Activated gamma-delta T cell treated with anti-CD3 and anti-CD28 coated beads, Interleukin-2, amount 50 U/mL, for 16 hours (primary cell): Measurements from ENCODE around the gene MEF2C.

ENCODE experiments used
- DNase-seq: peaks from one replicate; pipeline ENCODE4 v3.0.0-alpha.2; 2020; ENCODE audit warnings: low read depth

The MEF2C gene

GRCh38 chr5:88888291-88888690 is 5.3 kb upstream of the MEF2C start:
- no peak for DNase-seq

DNA sequence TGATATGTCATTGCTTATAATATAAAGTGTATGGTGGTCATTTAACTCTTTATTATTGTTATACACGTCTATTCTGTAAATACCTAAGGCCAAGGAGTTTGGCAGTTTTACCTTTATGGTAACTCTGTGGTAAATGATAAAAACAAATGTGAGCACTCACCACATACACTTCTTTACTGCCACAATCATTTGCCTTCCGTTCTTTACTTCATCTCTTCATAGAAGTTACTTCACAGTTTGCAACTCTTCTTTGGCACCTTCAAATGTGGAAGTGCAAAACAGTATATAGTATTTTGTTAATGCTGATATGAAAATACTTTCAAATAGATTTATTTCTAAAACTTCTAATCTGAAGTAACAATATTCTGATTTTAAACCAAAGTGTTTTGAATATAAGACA is 4.4 kb upstream of the MEF2C start:
- no peak for DNase-seq

DNA sequence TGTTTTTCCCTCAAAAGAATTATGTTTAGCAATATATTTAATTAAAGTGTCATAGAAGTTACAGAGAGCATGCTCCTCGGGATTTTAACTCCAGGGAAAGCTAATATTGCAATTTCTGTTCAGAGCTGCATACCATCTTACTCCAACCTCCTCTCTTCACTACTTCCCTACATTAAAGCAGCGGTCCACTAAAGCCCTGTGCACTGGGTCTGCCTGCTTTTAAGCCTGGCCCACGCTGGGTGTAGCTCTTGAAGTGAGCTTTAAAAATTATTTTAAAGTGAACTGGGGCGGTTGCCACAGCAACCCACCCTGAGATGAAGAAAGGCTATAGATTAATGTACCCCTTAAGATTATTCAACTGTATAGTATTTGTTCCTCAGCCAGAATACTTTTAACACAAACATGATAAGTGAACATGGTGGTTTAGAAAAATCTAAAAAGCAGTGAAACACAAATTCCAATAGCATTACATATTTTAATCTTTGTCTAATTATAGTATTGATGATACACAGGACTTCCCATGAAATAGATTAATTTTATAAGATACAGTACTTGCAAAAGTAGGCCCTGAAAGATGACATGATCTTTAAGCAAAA is 3.9 kb upstream of the MEF2C start:
- no peak for DNase-seq

DNA sequence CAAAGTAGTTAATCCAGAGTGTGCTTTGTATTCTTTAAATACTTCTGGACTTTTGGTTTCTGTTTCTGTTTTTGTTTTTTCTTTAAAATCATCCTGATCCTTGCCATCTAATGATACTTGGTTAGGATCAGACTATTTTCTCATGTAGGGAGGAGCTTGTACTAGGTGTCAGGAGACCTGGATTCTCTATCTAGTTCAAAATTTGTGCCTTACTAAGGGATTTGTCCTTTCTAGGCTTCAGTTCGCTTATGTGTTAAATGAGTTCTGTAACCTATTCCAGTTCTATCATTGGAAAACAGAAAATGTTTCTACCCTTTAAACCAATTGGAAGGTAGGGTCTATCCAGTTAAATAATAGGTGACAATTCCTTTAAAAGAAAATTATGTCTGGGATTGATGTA is 3.3 kb upstream of the MEF2C start:
- no peak for DNase-seq

- no peak for DNase-seq
Measured at GRCh38 chr5:88885002-88885401, 2.0 kb upstream of the MEF2C start.

GRCh38 chr5:88884608-88884877 is 1.6 kb upstream of the MEF2C start:
- no peak for DNase-seq

DNA sequence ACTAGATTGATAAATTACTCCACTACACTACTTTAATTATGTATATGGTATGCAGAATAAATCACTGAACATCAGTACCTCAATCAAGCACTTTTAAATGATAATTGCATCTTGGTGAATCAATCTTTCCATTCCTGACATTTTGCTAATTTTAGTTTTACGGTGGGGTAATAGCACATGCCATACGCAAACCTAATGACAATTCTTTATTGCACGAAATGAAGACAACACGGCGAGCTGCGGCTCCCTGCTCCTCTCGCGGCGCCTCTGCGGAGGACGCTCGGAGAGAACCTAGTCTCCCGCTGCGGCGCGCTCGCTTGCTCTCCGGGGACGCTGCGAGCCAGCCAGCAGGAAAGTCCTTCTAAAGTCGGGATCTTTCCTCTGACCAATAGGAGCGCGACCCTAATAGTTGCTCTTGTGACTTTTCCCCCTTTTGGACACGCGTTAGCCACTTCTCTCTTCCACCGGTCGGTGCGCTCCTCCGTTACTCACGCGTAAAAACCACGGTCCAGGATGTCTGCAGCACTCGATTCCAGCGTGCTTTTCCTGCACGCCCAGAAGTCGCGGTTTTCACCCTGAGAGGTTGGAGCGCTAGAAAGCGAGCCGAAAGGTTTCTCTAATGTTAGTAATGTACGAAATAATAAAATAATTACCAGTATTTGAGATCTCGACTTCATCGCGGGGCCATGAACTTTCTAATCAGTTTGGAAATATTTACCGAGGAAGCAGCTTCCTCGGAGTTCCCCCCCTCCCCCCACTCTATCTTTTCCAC is 1.0 kb upstream of the MEF2C start:
- DNase-seq, result no peak

GRCh38 chr5:88882276-88883038 is 527 bp downstream of the MEF2C start:
- no peak for DNase-seq

DNA sequence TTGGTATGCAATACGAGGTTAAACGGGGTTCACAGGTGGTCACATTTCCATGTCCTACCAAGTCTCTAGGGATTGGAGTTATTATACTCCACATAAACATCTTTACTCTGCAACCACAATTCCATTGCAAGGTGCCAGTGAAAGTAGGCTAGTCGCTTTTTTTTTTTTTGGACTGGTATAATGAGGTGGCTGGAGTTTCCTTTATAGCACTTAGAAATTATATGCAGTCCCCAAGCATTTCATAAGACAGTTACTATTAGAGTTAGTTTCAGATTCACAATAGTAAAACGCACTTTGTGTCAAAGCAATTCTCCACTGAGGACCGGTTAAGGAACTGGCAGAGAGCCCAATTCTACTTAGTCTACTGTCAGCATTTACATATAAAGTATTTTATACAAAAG is 1.4 kb downstream of the MEF2C start:
- no peak for DNase-seq

GRCh38 chr5:88880201-88880600 is 2.8 kb downstream of the MEF2C start:
- no peak for DNase-seq

- no peak for DNase-seq
Measured at GRCh38 chr5:88879724-88880123, 3.3 kb downstream of the MEF2C start.

DNA sequence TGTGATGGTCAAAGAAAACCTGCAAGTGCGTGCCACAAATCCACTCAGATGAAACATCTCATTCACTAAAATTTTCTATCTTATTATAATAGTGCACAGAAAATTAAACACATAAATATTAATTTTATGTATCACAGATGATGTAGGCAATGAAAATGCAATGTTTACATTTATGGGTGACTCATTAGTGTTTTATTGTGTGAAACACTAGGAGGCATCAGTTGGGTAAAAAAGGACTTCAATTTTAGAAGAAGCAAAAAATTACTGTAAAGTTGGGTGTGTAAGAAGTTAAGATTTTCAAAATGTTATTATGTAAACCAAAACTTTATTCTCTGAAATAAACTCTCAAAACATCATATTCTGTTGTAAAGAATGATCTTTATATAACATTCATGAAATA is 4.0 kb downstream of the MEF2C start:
- DNase-seq, result no peak

DNA sequence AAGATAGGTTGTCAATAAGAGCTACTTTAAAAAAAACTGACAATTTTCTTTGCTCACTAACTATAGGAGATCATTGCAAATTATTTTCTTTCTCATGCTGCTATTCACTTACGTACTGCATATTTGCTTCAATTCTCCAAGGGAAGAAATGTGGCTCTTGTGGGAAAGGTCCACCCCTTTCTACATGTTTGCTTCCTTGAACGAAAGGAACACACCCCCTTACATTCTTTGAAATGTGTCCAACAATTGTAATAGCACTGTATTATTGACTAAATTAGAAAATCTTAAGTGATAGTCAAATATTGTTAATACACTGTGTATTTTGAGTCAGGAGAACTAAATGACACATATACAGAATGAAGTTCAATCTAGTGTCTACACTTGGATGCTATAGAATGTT is 5.2 kb downstream of the MEF2C start:
- DNase-seq, result no peak

DNA sequence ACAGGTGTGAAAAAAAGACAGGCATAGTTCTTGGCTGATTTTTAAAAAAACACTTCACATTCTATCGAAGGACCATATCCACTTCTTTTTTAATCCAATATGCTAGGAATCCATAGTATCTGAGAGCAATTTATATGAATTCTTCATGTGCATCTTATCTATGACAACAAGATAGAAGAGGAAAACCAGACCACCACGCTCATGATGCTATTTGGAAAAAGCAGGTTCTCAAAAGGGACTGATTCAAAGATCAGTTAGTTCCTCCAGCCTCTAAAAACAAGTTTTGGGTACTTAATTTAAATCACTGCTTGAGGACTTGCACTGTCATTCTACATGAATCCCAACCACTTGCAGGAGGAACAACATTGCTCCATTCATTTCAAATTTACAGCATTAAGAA is 6.3 kb downstream of the MEF2C start:
- no peak for DNase-seq

GRCh38 chr5:88875341-88876234 is 7.4 kb downstream of the MEF2C start:
- DNase-seq, result no peak

- no peak for DNase-seq
Measured at GRCh38 chr5:88873447-88873846, 9.5 kb downstream of the MEF2C start.

- no peak for DNase-seq
Measured at GRCh38 chr5:88872971-88873370, 10.0 kb downstream of the MEF2C start.

DNA sequence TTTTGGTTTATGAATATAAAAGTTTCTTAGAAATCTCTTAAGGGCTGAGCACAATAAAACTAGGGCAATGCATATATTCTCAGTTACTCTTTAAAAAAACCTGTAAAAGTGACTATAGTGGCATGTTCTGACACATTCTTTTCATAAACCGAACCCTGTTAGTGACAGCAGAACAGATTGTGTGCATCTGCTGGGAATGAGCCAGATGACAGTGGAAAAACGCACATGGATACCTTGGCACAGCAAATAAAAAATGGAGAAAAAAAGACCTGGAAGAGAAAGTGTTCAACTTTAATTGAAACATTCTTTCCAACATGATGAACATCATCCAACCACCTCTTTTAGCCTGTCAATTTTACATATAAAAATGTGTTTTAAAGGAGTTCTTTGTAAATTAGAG is 12.7 kb downstream of the MEF2C start:
- DNase-seq, result no peak

- no peak for DNase-seq
Measured at GRCh38 chr5:88868468-88869068, 14.4 kb downstream of the MEF2C start.

DNA sequence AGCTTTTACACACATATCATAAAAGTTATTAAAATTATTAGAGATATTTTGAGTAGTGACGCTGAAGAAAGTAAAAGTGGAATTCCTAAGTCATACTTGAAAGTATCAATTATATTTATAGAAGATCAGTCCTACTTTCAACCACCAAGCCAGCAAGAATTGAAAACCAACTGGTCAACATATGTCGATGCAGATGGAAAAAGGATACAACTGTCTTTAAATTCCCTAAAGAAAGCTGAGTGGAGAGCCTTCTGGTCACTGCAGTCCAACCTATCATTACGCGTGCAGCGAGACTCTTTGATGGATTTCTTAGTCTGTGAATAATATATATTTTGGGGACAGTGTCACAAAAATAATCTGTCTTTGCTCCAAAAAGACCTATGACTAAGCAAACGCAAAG is 15.3 kb downstream of the MEF2C start:
- no peak for DNase-seq

DNA sequence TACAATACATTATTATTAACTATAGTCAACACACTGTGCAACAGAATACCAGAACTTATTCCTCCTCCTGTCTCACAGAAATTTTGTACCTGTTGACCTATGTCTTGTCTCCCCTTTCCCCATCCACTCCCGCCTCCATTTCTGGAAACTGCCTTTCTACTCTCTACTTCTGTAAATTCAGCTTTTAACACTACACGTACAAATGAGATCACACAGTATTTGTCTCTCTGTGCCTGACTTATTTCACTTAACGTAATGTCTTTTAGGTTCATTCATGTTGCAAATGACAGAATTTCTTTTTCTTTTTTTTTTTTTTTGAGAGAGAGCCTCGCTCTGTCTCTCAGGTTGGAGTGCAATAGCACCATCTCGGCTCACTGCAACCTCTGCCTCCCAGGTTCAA is 19.5 kb downstream of the MEF2C start:
- no peak for DNase-seq

- DNase-seq, result no peak
Measured at GRCh38 chr5:88862547-88863175, 20.3 kb downstream of the MEF2C start.
